Heart left ventricle (tissue), 16 donors: ENCODE data around the gene MAPK11. TPM values are rescaled to one million over a fixed set of nuclear protein-coding genes. Genes with fewer than 3 reads are reported as not detected.

ENCODE experiments used
- ATAC-seq, 4 donors: fragments of 200-7000 bp; cut with Tn5 transposase; one replicate each; pipeline ENCODE4 v1.9.1; 2020 to 2022; ENCODE audit warnings: moderate library complexity in 4 of 4, mild to moderate bottlenecking in 3 of 4, moderate number of reproducible peaks in 1 of 4
- DNase-seq, 5 donors: peaks; one replicate each; pipeline ENCODE4 v3.0.0-alpha.2; 2020
- H3K27ac ChIP-seq, 12 donors: fragments of 200-600 bp; sonication (generic) in 4 of 12; one replicate each; pipeline versions ENCODE4 v1.5.0 to v1.8.0; 2016 to 2022; ENCODE audit warnings: mild to moderate bottlenecking in 2 of 12
- H3K27me3 ChIP-seq, 9 donors: fragments of 200-600 bp; sonication (generic) in 2 of 9; one replicate each; pipeline versions ENCODE4 v1.5.1 to v1.8.0; 2016 to 2022; ENCODE audit warnings: mild to moderate bottlenecking in 3 of 9
- H3K36me3 ChIP-seq, 9 donors: fragments of 200-600 bp; sonication (generic) in 2 of 9; one replicate each; pipeline versions ENCODE4 v1.5.0 to v1.8.0; 2018 to 2022; ENCODE audit warnings: mild to moderate bottlenecking in 2 of 9
- H3K4me1 ChIP-seq, 12 donors: fragments of 200-600 bp; sonication (generic) in 4 of 12; one replicate each; pipeline versions ENCODE4 v1.5.0 to v1.8.0; 2016 to 2022; ENCODE audit warnings: mild to moderate bottlenecking in 3 of 12
- H3K4me3 ChIP-seq, 12 donors: fragments of 200-600 bp; sonication (generic) in 4 of 12; one replicate each; pipeline versions ENCODE4 v1.5.0 to v1.8.0; 2017 to 2022; ENCODE audit warnings: mild to moderate bottlenecking in 9 of 12, moderate library complexity in 4 of 12
- H3K9me3 ChIP-seq, 12 donors: fragments of 200-600 bp; sonication (generic) in 4 of 12; one replicate each; pipeline versions ENCODE4 v1.5.0 to v1.8.0; 2016 to 2022; ENCODE audit warnings: mild to moderate bottlenecking in 1 of 12
- POLR2A ChIP-seq, 2 donors: fragments of 450-650 bp; IDR thresholded peaks; one replicate each; pipeline ENCODE4 v1.6.1; 2017; ENCODE audit warnings: antibody characterized with exemption in 2 of 2, mild to moderate bottlenecking in 2 of 2, moderate library complexity in 2 of 2
- WGBS, 4 donors: extraction: QIAGEN DNeasy Blood & Tissue Kit in 2 of 4; methylation state at CpG; one replicate each; pipeline versions ENCODE4 v1.1.5 to v1.1.7; 2013 to 2018; 5-methylcytosine and 5-hydroxymethylcytosine counted together
- intact Hi-C, 10 donors: fragments of 100-400 bp; cut with DNase I; formaldehyde crosslinking; loops; one replicate each; pipeline versions ENCODE4 v1.11.1 to v1.14.2; 2022
- polyA plus RNA-seq, 2 donors: library from polyadenylated mRNA; stranded (reverse); fragments of 200-250 nt; gene quantifications; one replicate each; pipeline ENCODE4 v1.2.3, GENCODE V29; 2013
- total RNA-seq, 9 donors: library from RNA; depleted of rRNA in 2 of 9; stranded (reverse); fragments of >200 nt in 2 of 9; fragmentation: NEBNext Ultra II Directional in 3 of 9; extraction: Animal tissue kit (Norgen Biotek cat#: 25700) in 3 of 9; gene quantifications; one replicate each; pipeline versions ENCODE4 v1.1.0 to v1.2.4, GENCODE V29; 2016 to 2023
- TF ChIP-seq, protein P1 (sequence below), 12 donors: fragments of 200-600 bp; sonication (generic) in 4 of 12; IDR thresholded peaks; one replicate each; pipeline versions ENCODE4 v1.5.0 to v1.8.0; 2018 to 2022; ENCODE audit warnings: antibody characterized with exemption in 12 of 12, mild to moderate bottlenecking in 5 of 12
- donor health status: ischemic (EF 13 %, LVEDD 7.1; RV severe dilation, severe dysfunction).
- donor health status: healthy with polysubstance abuse.
- donor health status: DM: no; HTN: yes; CAD: no.
- donor health status: DM: no; HTN: no; CAD: no.
- donor health status: ischemic (EF 25% LVEDD 6.9; RV normal size, moderate dysfunction).
- donor health status: ischemic (EF 25% LVEDD 5.7; RV mildly dilated, moderate dysfunction).
- donor health status: healthy.
- donor health status: DM: yes; HTN: yes; CAD: no.
- donor health status: ischemic (EF 35%, LVEDD 5.7; RV mildly dilated, moderate dysfunction).
- donor health status: nonischemic (EF 11% LVEDD 7.7; RV severe dilation, severe dysfunction).
- donor health status: DM: yes; HTN: yes; CAD: no.
- donor health status: PGD.
- donor health status: ischemic (EF 29% LVEDD 5.4; RV normal size, mild dysfunction).
- donor health status: nonischemic (EF 23%, LVEDD 6.1; RV moderate dilation, normal function).

The MAPK11 gene
- total and polyA plus RNA-seq, 11 donors: 5.0 to 12.1 (median 7.5) TPM

DNA sequence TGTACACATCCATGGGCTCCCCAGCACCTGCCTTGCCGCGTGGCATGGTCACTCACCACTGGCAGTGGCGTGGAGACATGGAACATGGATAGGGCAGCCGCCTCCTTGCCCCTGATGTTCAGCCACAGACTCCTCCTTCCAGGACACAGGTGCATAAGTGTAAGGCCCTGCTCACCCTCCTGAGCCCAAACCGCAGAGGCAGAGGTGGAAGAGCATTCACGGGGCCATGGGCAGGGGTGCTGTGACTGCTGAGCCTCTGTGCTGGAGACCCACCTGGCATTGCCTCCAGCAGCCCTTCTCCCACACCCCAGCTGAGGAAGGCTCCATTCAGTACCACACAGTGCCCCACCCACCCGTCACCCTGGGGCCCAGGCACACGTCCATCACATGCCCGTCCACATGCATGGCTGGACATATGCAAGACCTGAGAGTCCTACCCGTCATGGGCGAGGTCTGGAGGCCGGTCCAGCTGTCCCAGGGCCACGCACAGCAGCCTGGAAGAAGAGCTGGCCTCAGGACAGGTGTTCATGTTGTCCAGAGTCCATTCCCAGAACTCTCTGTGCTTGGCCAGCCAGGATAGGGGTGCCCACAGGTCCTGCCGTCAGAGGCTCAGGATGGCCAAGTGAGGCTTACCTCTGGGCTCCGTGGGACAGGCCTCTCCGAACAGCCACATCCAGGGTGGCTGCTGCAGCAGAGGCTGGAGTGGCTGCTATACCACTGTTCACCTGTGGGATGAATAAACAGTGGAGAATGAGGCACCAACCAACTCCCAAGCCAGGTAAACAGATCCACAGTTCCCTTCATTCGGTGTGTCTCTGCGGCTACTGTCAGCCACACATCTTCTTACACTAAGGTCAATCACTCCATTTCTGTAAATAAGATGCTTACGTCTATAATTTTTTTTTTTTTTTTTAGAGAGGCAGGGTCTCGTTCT, 23.7 kb downstream of the MAPK11 start:
- intact Hi-C loops: loop anchor here in 5 of 10 donors (10.0 kb wide), 4 partner anchors 248 to 368 kb away; partner anchors contain the start of genes LMF2 (in 1 of the 5), NCAPH2 (in 1 of the 5) and SCO2 (in 1 of the 5)
- Histone ChIP-seq H3K4me1 (peaks cover 18 to 70% (median 52%) of the 10 kb centered on the region in 12 donors), H3K9me3 (no peaks in the 10 kb centered on the region), H3K36me3 (peaks cover 0 to 25% (median 8%) of the 10 kb centered on the region in 9 donors), H3K27ac (no peak overlapping the region), H3K4me3 (peak overlapping the region in 1 of 12 donors; percentile 87), H3K27me3 (no peaks in the 10 kb centered on the region)
- DNase-seq (no peak), ATAC-seq (no peak)
- TF ChIP-seq POLR2A (IDR thresholded peaks at IDR 0.05): no peak
- WGBS, 4 donors: 85 to 88% (median 87%) methylated on average over 15 to 20 of the region's 20 CpGs

DNA sequence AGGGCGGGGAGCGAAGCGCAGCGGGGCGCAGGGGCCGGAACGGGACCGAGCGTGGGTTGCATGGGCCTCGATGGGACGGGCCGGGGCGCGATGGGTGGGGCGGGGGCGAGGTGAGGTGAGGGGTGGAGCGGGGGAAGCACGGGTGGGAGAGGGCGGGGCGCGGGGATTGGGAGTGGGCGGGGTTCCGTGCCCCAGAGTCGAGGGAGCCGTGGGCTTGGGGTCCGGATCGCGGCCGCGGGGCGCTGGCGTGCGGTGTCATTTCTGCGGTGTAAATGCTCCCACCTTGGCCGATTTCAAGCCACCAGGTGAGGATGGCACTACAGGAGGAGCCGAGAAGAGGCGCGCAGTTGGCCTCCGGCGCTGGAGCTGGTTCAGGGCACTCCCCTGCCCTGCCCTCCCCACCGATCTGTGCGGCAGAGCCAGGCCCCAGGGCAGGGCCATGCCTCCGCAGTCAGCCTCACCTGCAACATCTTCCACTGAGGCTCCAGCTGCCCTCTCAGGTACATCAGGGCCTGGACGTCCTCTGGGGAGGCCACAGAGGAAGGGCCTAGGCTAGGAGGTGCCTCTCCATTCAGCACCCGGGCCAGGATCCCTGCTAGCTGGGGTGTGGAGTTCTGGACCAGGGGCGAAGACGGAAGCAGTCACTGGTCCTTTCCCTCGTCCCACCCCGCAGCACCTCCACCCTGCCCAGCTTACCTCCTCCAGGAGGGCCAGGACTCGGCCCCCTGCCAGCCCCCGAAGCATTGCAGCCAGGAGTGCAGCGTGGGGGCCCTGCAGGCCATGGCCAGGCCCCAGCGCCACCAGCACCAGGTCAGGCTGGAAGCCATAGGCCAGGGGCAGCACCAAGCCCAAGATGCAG, 24.7 kb downstream of the MAPK11 start:
- H3K27ac ChIP-seq: peak overlapping the region; percentile 72 to 96 (median 88)
- H3K27me3 ChIP-seq: no peaks in the 10 kb centered on the region
- intact Hi-C loops: loop anchor here in 6 of 10 donors (2.0 to 10.0 kb wide), 5 partner anchors 97 to 369 kb away; partner anchors contain the start of genes PPP6R2 (in 2 of the 6), LMF2 (in 1 of the 6), NCAPH2 (in 1 of the 6) and SCO2 (in 1 of the 6)
- WGBS, 4 donors: 4 to 25% (median 14%) methylated on average over 11 to 53 of the region's 53 CpGs
- DNase-seq: no peak
- H3K4me1 ChIP-seq: peaks cover 18 to 70% (median 52%) of the 10 kb centered on the region in 12 donors
- TF ChIP-seq, protein P1, sequence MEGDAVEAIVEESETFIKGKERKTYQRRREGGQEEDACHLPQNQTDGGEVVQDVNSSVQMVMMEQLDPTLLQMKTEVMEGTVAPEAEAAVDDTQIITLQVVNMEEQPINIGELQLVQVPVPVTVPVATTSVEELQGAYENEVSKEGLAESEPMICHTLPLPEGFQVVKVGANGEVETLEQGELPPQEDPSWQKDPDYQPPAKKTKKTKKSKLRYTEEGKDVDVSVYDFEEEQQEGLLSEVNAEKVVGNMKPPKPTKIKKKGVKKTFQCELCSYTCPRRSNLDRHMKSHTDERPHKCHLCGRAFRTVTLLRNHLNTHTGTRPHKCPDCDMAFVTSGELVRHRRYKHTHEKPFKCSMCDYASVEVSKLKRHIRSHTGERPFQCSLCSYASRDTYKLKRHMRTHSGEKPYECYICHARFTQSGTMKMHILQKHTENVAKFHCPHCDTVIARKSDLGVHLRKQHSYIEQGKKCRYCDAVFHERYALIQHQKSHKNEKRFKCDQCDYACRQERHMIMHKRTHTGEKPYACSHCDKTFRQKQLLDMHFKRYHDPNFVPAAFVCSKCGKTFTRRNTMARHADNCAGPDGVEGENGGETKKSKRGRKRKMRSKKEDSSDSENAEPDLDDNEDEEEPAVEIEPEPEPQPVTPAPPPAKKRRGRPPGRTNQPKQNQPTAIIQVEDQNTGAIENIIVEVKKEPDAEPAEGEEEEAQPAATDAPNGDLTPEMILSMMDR (IDR thresholded peaks at IDR 0.05): no peak
- ATAC-seq: peak; percentile 2 to 44 (median 33)
- peaks cover 0 to 29% (median 8%) of the 10 kb centered on the region in 9 donors for H3K36me3 ChIP-seq
- H3K9me3 ChIP-seq: no peaks in the 10 kb centered on the region
- peak overlapping the region; percentile 51 to 99 (median 88) for H3K4me3 ChIP-seq

DNA sequence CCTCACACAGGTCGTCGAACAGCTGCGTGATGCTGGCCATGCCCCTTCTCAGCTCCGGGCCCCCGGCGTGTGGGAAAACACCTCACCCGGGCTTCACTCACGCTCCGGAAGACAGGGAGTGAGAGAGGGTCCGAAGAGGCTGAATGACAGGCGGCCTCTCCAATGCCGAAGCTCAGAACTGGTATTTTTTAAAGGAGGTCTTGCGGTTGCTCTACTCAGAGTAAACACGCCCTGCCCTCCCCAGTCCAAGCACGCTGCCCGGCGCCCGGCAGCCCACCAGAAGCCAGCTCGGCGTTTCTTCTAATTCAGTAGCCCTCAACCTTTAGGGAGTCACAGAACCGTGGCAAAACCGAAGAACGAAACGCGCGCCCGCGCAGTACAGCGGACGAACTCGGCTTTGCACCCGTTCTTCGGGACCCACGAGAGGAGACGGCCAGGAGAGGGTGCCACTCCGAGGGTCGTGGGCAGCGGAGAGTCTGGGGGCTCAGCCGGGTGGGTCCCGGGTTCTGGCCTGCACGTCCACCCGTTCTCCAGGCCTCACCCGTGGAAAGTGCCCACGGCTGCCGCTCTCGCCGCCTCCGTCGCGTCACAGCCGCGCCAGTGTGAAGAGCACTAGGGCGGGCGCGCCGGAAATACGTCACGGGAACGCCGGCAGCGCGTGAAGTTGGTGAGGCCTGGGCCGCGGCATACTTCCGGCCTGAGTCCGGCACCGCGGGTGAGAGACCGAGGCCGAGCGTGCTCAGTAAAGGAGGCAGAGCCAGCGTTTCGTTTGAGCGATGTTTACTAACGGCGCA, 25.6 kb downstream of the MAPK11 start, which contains the start of gene TUBGCP6:
Gene TUBGCP6 (minus strand): TSS at position 604 of the 794 bp plus-strand sequence. CDS start 564 bp downstream, at position 40.
- Histone ChIP-seq H3K4me3 (peak within 1 kb of the TSS; percentile 51 to 99 (median 88)), H3K27ac (peak within 1 kb of the TSS; percentile 72 to 96 (median 88)), H3K27me3 (no peaks in the 10 kb centered on the region), H3K4me1 (peaks cover 13 to 62% (median 44%) of the 10 kb centered on the region in 12 donors), H3K9me3 (no peaks in the 10 kb centered on the region), H3K36me3 (peaks cover 0 to 38% (median 14%) of the 10 kb centered on the region in 9 donors)
- intact Hi-C loops: loop anchor here in 6 of 10 donors (2.0 to 10.0 kb wide), 5 partner anchors 98 to 370 kb away; partner anchors contain the start of genes PPP6R2 (in 2 of the 6), LMF2 (in 1 of the 6), NCAPH2 (in 1 of the 6) and SCO2 (in 1 of the 6)
- DNase-seq (peak; percentile 96 to 98 (median 96)), ATAC-seq (peak; percentile 88 to 96 (median 93))
- 0 to 1% (median 1%) methylated on average over 19 to 76 of the region's 76 CpGs for WGBS, 4 donors
- TF ChIP-seq, protein P1 (IDR thresholded peaks at IDR 0.05): peak in 7 of 12 donors; percentile 6 to 39 (median 24)
- peak in 1 of 2 donors; percentile 81 for TF ChIP-seq POLR2A (IDR thresholded peaks at IDR 0.05)
